Dermis lymphatic vessel endothelial cell (primary cell): ENCODE results near the gene CD207. TPM values are rescaled to one million over a fixed set of nuclear protein-coding genes. Genes with fewer than 3 reads are reported as not detected.

Source experiments
- total RNA-seq: library from RNA; depleted of rRNA; stranded (reverse); fragments of >200 nt; gene quantifications from 2 replicates; pipeline ENCODE4 v1.2.1, GENCODE V29; 2014

CD207 gene
- 0.09 and 0.11 TPM in 2 replicates for total RNA-seq

DNA sequence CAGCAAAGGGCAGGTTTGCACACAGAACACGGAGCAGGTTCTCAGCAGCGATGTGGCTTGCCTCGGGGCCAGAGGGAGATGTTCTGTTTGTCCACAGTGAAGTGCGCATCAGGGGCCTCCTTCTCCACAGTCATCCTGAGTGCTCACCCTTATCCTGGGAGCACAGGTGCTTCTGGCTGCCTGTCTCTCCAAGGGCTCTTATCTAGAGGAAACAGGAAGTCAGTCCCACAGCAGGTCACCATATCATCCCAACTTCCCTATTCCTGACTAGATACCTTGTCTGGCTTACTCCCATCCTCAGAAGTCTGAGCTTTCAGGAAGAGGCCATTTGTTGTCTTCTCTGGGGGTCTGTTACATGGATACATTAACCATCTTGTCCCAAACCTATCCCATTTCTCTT lies at the start of gene CD207:
CD207 (minus strand) TSS at position 174 of the 400 bp plus-strand sequence; CDS start at position 134, 40 bp downstream.

DNA sequence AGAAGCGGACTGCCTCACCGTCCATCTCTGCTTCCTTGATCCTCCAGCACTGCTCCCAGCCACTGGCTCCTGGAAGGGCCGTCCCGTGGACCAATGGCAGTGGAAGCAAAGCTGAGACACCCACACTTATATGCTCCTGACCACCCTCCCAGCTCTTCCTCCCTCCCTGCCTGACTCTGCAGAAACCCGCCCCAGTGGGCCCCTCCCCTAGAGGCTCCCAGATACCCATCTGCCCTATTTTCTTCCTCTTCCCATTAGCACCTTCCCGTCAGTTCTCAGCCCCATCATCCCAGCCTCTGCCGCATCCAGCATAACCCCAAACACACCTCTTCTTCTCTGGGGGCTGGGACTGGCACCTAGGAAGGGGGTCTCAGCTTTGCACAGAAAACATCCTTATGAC lies 15.1 kb downstream of the CD207 start, which contains the start of gene CLEC4F:
CLEC4F (minus strand) TSS at position 101 of the 400 bp plus-strand sequence; CDS start at position 25, 76 bp downstream.

DNA sequence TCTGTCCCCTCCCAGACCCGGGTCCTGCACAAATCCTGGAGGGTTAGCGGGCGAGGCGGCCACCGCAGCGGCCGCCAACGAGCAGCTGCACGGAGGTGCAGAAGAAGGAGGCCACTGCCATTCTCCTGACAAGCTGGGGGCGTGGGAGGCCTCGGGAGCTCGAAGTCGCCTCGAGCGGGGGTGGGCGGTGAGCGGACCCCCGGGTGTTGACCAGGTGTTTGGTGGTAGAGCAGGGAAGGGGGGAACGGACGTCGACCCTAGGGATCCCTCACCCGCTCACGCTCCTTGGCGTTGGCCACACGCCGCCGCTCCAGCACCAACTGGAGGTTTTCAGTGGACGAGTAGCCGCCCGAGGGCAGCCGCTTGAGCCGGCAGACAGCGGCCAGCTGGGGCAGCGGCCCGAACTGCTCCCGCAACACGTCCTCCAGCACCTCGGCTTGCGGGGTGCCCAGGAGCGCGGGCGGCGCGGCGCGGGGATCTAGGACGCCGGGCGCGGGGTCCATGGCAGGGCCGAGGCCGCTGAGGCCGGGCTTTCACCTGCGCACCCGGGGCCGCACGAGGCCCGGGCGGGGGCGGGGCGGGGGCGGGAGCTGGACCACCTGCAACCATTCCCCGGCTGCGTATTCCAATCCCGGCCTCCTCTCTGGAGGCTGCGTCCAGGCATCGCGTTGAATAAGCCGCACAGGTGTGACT lies 45.3 kb downstream of the CD207 start, which contains the start of gene FIGLA:
FIGLA (minus strand) TSS at position 508 of the 693 bp plus-strand sequence; CDS start at position 503, 5 bp downstream.

Other genes starting within 250 kb of the CD207 start
- gene ADD2, start 67.6 kb downstream of the CD207 start, total RNA-seq: 2.1 and 23.2 TPM in 2 replicates
- gene FIGLA, start 45.2 kb downstream of the CD207 start, total RNA-seq: not detected in 2 replicates
- gene CLEC4F, start 15.2 kb downstream of the CD207 start, total RNA-seq: 0.11 and 0.17 TPM in 2 replicates
- gene VAX2, start 64.8 kb upstream of the CD207 start, total RNA-seq: not detected in 2 replicates
- not detected in 2 replicates for gene ATP6V1B1, start 100.1 kb upstream of the CD207 start, total RNA-seq
- gene ANKRD53, start 142.8 kb upstream of the CD207 start, total RNA-seq: 0.26 and 0.33 TPM in 2 replicates
- 28.0 and 28.9 TPM in 2 replicates for gene TEX261, start 159.1 kb upstream of the CD207 start, total RNA-seq
- gene NAGK, start 232.8 kb upstream of the CD207 start, total RNA-seq: 47.9 and 78.0 TPM in 2 replicates